Mesenchymal stem cell (in vitro differentiated cells and primary cell): ENCODE measurements around the gene VSIG4.

Experiments
- DNase-seq: peaks from one replicate; pipeline ENCODE4 v3.0.0-alpha.2; 2013
- H2AFZ ChIP-seq: one replicate; pipeline ENCODE4 v1.6.1; 2013; ENCODE audit warnings: low read depth, mild to moderate bottlenecking, control low read depth, inconsistent platforms, low read length, moderate library complexity
- H2AK5ac ChIP-seq: 2 replicates; pipeline ENCODE4 v1.6.1; 2013; ENCODE audit warnings: low read length, moderate library complexity, mild to moderate bottlenecking, inconsistent platforms; ENCODE audit not compliant: severe bottlenecking
- H2BK120ac ChIP-seq: one replicate; pipeline ENCODE4 v1.6.1; 2013; ENCODE audit warnings: low read depth, mild to moderate bottlenecking, inconsistent platforms, low read length, moderate library complexity
- H2BK12ac ChIP-seq, 2 experiments: one replicate each; pipeline ENCODE4 v1.6.1; 2013; ENCODE audit warnings: inconsistent platforms in 2 of 2, low read length in 2 of 2, mild to moderate bottlenecking in 2 of 2, moderate library complexity in 2 of 2, control low read depth in 1 of 2
- H2BK15ac ChIP-seq: one replicate; pipeline ENCODE4 v1.6.1; 2013; ENCODE audit warnings: mild to moderate bottlenecking, low read depth, inconsistent platforms; ENCODE audit not compliant: poor library complexity, severe bottlenecking
- H2BK5ac ChIP-seq: 2 replicates; pipeline ENCODE4 v1.6.1; 2013; ENCODE audit warnings: low read depth, mild to moderate bottlenecking, low read length, control low read depth, inconsistent platforms; ENCODE audit not compliant: poor library complexity, severe bottlenecking
- H3K14ac ChIP-seq, 2 experiments: one replicate each; pipeline ENCODE4 v1.6.1; 2013; ENCODE audit warnings: inconsistent platforms in 2 of 2, low read length in 2 of 2, control low read depth in 1 of 2, mild to moderate bottlenecking in 1 of 2, moderate library complexity in 1 of 2
- H3K18ac ChIP-seq, 2 experiments: one replicate each; pipeline ENCODE4 v1.6.1; 2013; ENCODE audit warnings: inconsistent platforms in 2 of 2, low read length in 2 of 2, control low read depth in 1 of 2, low read depth in 1 of 2, mild to moderate bottlenecking in 1 of 2
- H3K23ac ChIP-seq, 2 experiments: one replicate each; pipeline ENCODE4 v1.6.1; 2013; ENCODE audit warnings: inconsistent platforms in 2 of 2, low read length in 2 of 2, mild to moderate bottlenecking in 2 of 2, moderate library complexity in 2 of 2, control low read depth in 1 of 2
- H3K27ac ChIP-seq: 2 replicates; pipeline ENCODE4 v1.5.1; 2013; ENCODE audit warnings: mild to moderate bottlenecking, moderate library complexity, low read length, control low read depth, inconsistent platforms; ENCODE audit not compliant: poor library complexity, severe bottlenecking
- H3K27me3 ChIP-seq, 2 experiments: 2 replicates each; pipeline versions ENCODE4 v1.6.1 to v1.7.0; 2013; ENCODE audit warnings: low read length in 2 of 2, mild to moderate bottlenecking in 2 of 2, moderate library complexity in 2 of 2, control low read depth in 1 of 2, inconsistent platforms in 1 of 2; ENCODE audit not compliant: control insufficient read depth in 1 of 2, insufficient read depth in 1 of 2
- H3K36me3 ChIP-seq, 2 experiments: 2 replicates each; pipeline versions ENCODE4 v1.6.1 to v1.7.0; 2013; ENCODE audit warnings: low read length in 2 of 2, control low read depth in 1 of 2, inconsistent platforms in 1 of 2, low read depth in 1 of 2, mild to moderate bottlenecking in 1 of 2; ENCODE audit not compliant: insufficient read depth in 2 of 2, control insufficient read depth in 1 of 2
- H3K4ac ChIP-seq, 2 experiments: one replicate each; pipeline ENCODE4 v1.6.1; 2013; ENCODE audit warnings: inconsistent platforms in 2 of 2, low read length in 2 of 2, mild to moderate bottlenecking in 2 of 2, moderate library complexity in 2 of 2, control low read depth in 1 of 2, low read depth in 1 of 2
- H3K4me1 ChIP-seq: 2 replicates; pipeline ENCODE4 v1.6.1; 2013; ENCODE audit warnings: low read depth, low read length, control low read depth; ENCODE audit not compliant: control insufficient read depth, insufficient read depth
- H3K4me2 ChIP-seq: 2 replicates; pipeline ENCODE4 v1.6.1; 2013; ENCODE audit warnings: low read length, mild to moderate bottlenecking, inconsistent platforms; ENCODE audit not compliant: poor library complexity, severe bottlenecking
- H3K4me3 ChIP-seq, 2 experiments: 2 replicates each; pipeline versions ENCODE4 v1.5.1 to v1.7.0; 2013; ENCODE audit warnings: low read length in 2 of 2, mild to moderate bottlenecking in 2 of 2, control low read depth in 1 of 2, low read depth in 1 of 2; ENCODE audit not compliant: insufficient read depth in 1 of 2
- H3K79me1 ChIP-seq: replicated peaks from 2 replicates; pipeline ENCODE4 v1.6.1; 2013; ENCODE audit warnings: mild to moderate bottlenecking, control low read depth, low read length, inconsistent platforms; ENCODE audit not compliant: poor library complexity, severe bottlenecking
- H3K9ac ChIP-seq: 2 replicates; pipeline ENCODE4 v1.7.0; 2013; ENCODE audit warnings: mild to moderate bottlenecking, low read length, moderate library complexity
- H3K9me3 ChIP-seq: 2 replicates; pipeline ENCODE4 v1.7.0; 2013; ENCODE audit warnings: mild to moderate bottlenecking, low read length; ENCODE audit not compliant: control insufficient read depth
- H4K8ac ChIP-seq: one replicate; pipeline ENCODE4 v1.6.1; 2013; ENCODE audit warnings: inconsistent platforms, mild to moderate bottlenecking, low read length, moderate library complexity
- H4K91ac ChIP-seq: one replicate; pipeline ENCODE4 v1.6.1; 2013; ENCODE audit warnings: mild to moderate bottlenecking, low read length, inconsistent platforms
- WGBS: methylation state at CpG from one replicate; pipeline ENCODE4 v1.1.7; 2013; ENCODE audit warnings: mixed read lengths; 5-methylcytosine and 5-hydroxymethylcytosine counted together

The VSIG4 gene

GRCh38 chrX:66036231-66036630 lies 3.6 kb downstream of the VSIG4 start:
- Histone ChIP-seq H3K4ac (no peak overlapping the region), H2BK120ac (no peak overlapping the region)

GRCh38 chrX:66035667-66036066 lies 4.2 kb downstream of the VSIG4 start:
- Histone ChIP-seq H3K79me1 (no peaks in the 10 kb centered on the region), H3K23ac (no peak overlapping the region), H3K36me3 (no peaks in the 10 kb centered on the region), H2BK5ac (no peak overlapping the region), H4K91ac (no peak overlapping the region), H3K9ac (no peak overlapping the region), H3K27ac (no peak overlapping the region), H3K4me2 (no peak overlapping the region), H3K27me3 (peaks cover 0 to 32% of the 10 kb centered on the region in 2 experiments), H3K9me3 (no peaks in the 10 kb centered on the region), H3K4me1 (no peaks in the 10 kb centered on the region), H3K4me3 (no peak overlapping the region), H3K18ac (no peak overlapping the region), H2BK15ac (no peak overlapping the region), H3K14ac (no peak overlapping the region), H2AFZ (no peak overlapping the region), H2BK12ac (no peak overlapping the region), H2AK5ac (no peak overlapping the region), H3K4ac (no peak overlapping the region), H2BK120ac (no peak overlapping the region), H4K8ac (no peak overlapping the region)
- no peak for DNase-seq

More at GRCh38 chrX:66036231-66036630, 3.6 kb downstream of the VSIG4 start:
- no peaks in the 10 kb centered on the region for H3K4me1 ChIP-seq
- no peak overlapping the region for H2AK5ac ChIP-seq
- H4K8ac ChIP-seq = no peak overlapping the region
- H2AFZ ChIP-seq = no peak overlapping the region
- peaks cover 0 to 28% of the 10 kb centered on the region in 2 experiments for H3K27me3 ChIP-seq
- H3K4me3 ChIP-seq = no peak overlapping the region
- H3K14ac ChIP-seq = no peak overlapping the region
- no peaks in the 10 kb centered on the region for H3K36me3 ChIP-seq
- no peak overlapping the region for H3K23ac ChIP-seq
- no peak overlapping the region for H3K18ac ChIP-seq
- no peak overlapping the region for H2BK12ac ChIP-seq
- no peak overlapping the region for H2BK5ac ChIP-seq
- no peak for DNase-seq
- H4K91ac ChIP-seq = no peak overlapping the region
- H3K79me1 ChIP-seq = no peaks in the 10 kb centered on the region
- H2BK15ac ChIP-seq = no peak overlapping the region
- no peak overlapping the region for H3K9ac ChIP-seq
- no peaks in the 10 kb centered on the region for H3K9me3 ChIP-seq
- H3K27ac ChIP-seq = no peak overlapping the region
- no CpG with 5 or more reads among the region's 1 CpG for WGBS
- no peak overlapping the region for H3K4me2 ChIP-seq

- H2AK5ac ChIP-seq = no peak overlapping the region
- no peak overlapping the region for H3K18ac ChIP-seq
- H3K4me3 ChIP-seq = no peak overlapping the region
- no peak overlapping the region for H4K91ac ChIP-seq
- no peak overlapping the region for H3K4ac ChIP-seq
- no peak overlapping the region for H3K14ac ChIP-seq
- no peaks in the 10 kb centered on the region for H3K9me3 ChIP-seq
- H3K9ac ChIP-seq = no peak overlapping the region
- H3K36me3 ChIP-seq = no peaks in the 10 kb centered on the region
- 43% methylated on average over 7 of the region's 7 CpGs for WGBS
- H3K79me1 ChIP-seq = no peaks in the 10 kb centered on the region
- no peak overlapping the region for H2AFZ ChIP-seq
- H3K4me2 ChIP-seq = no peak overlapping the region
- no peaks in the 10 kb centered on the region for H3K4me1 ChIP-seq
- no peak overlapping the region for H4K8ac ChIP-seq
- no peak overlapping the region for H2BK15ac ChIP-seq
- H2BK5ac ChIP-seq = no peak overlapping the region
- no peak overlapping the region for H3K23ac ChIP-seq
- DNase-seq = peak; percentile 4
- H3K27me3 ChIP-seq = peaks cover 0 to 48% of the 10 kb centered on the region in 2 experiments
- no peak overlapping the region for H3K27ac ChIP-seq
- H2BK12ac ChIP-seq = no peak overlapping the region
- no peak overlapping the region for H2BK120ac ChIP-seq
Measured at GRCh38 chrX:66030505-66031317, 9.2 kb downstream of the VSIG4 start.

GRCh38 chrX:66028936-66029335 lies 10.9 kb downstream of the VSIG4 start:
- H2AFZ ChIP-seq = no peak overlapping the region
- H3K36me3 ChIP-seq = no peaks in the 10 kb centered on the region
- H2BK120ac ChIP-seq = no peak overlapping the region
- H2AK5ac ChIP-seq = no peak overlapping the region
- no peak overlapping the region for H3K27ac ChIP-seq
- no peak overlapping the region for H3K4ac ChIP-seq
- no peak for DNase-seq
- H2BK5ac ChIP-seq = no peak overlapping the region
- H4K91ac ChIP-seq = no peak overlapping the region
- H2BK15ac ChIP-seq = no peak overlapping the region
- 96% methylated on average over 2 of the region's 2 CpGs for WGBS
- H3K79me1 ChIP-seq = no peaks in the 10 kb centered on the region
- no peak overlapping the region for H3K23ac ChIP-seq
- no peaks in the 10 kb centered on the region for H3K9me3 ChIP-seq
- no peak overlapping the region for H4K8ac ChIP-seq
- no peak overlapping the region for H3K4me3 ChIP-seq
- no peak overlapping the region for H3K4me2 ChIP-seq
- no peak overlapping the region for H2BK12ac ChIP-seq
- no peak overlapping the region for H3K18ac ChIP-seq
- no peaks in the 10 kb centered on the region for H3K4me1 ChIP-seq
- no peak overlapping the region for H3K9ac ChIP-seq
- H3K27me3 ChIP-seq = peaks cover 0 to 51% of the 10 kb centered on the region in 2 experiments
- no peak overlapping the region for H3K14ac ChIP-seq
